ENCODE results near the gene ARMC3.
A peak's percentile ranks its signal among the peaks of the same experiment; 100 is the strongest.

ARMC3 gene

GRCh38 chr10:22992621-22993020 is 64.8 kb downstream of the ARMC3 start:
- no peak for ATAC-seq (ENCODE audit: low read depth)
- no peaks in the 10 kb centered on the region for H3K9me3 ChIP-seq (ENCODE audit: severe bottlenecking)
- no peaks in the 10 kb centered on the region for H3K36me3 ChIP-seq (ENCODE audit: low read depth)
- DNase-seq (ENCODE audit: low spot score) = no peak
- H3K27ac ChIP-seq (ENCODE audit: poor library complexity, severe bottlenecking) = no peak overlapping the region
- no peak overlapping the region for H3K4me3 ChIP-seq (ENCODE audit: severe bottlenecking)
- H3K4me1 ChIP-seq (ENCODE audit: insufficient read depth, poor library complexity, severe bottlenecking) = peaks cover 4% of the 10 kb centered on the region
- H3K27me3 ChIP-seq (ENCODE audit: insufficient read depth, poor library complexity, severe bottlenecking) = peaks cover 11% of the 10 kb centered on the region
- TF ChIP-seq CTCF (IDR thresholded peaks at IDR 0.05; ENCODE audit: poor library complexity, severe bottlenecking) = no peak

- DNase-seq (ENCODE audit: low spot score) = no peak
- Histone ChIP-seq H3K27me3 (ENCODE audit: insufficient read depth, poor library complexity, severe bottlenecking) (peaks cover 15% of the 10 kb centered on the region), H3K4me1 (ENCODE audit: insufficient read depth, poor library complexity, severe bottlenecking) (peaks cover 4% of the 10 kb centered on the region), H3K9me3 (ENCODE audit: severe bottlenecking) (no peaks in the 10 kb centered on the region), H3K27ac (ENCODE audit: poor library complexity, severe bottlenecking) (no peak overlapping the region), H3K36me3 (ENCODE audit: low read depth) (no peaks in the 10 kb centered on the region), H3K4me3 (ENCODE audit: severe bottlenecking) (no peak overlapping the region)
- no peak for ATAC-seq (ENCODE audit: low read depth)
- TF ChIP-seq CTCF (IDR thresholded peaks at IDR 0.05; ENCODE audit: poor library complexity, severe bottlenecking) = no peak
These were observed 65.5 kb downstream of the ARMC3 start for GRCh38 chr10:22993314-22993713.

GRCh38 chr10:22997096-22997495 is 69.2 kb downstream of the ARMC3 start:
- Histone ChIP-seq H3K9me3 (ENCODE audit: severe bottlenecking) (no peaks in the 10 kb centered on the region), H3K4me1 (ENCODE audit: insufficient read depth, poor library complexity, severe bottlenecking) (no peaks in the 10 kb centered on the region), H3K27me3 (ENCODE audit: insufficient read depth, poor library complexity, severe bottlenecking) (peaks cover 15% of the 10 kb centered on the region), H3K27ac (ENCODE audit: poor library complexity, severe bottlenecking) (no peak overlapping the region), H3K4me3 (ENCODE audit: severe bottlenecking) (no peak overlapping the region), H3K36me3 (ENCODE audit: low read depth) (no peaks in the 10 kb centered on the region)
- no peak for TF ChIP-seq CTCF (IDR thresholded peaks at IDR 0.05; ENCODE audit: poor library complexity, severe bottlenecking)
- DNase-seq (ENCODE audit: low spot score) = no peak
- ATAC-seq (ENCODE audit: low read depth) = peak; percentile 71

- TF ChIP-seq CTCF (IDR thresholded peaks at IDR 0.05; ENCODE audit: poor library complexity, severe bottlenecking) = no peak
- no peak overlapping the region for H3K27ac ChIP-seq (ENCODE audit: poor library complexity, severe bottlenecking)
- DNase-seq (ENCODE audit: low spot score) = no peak
- H3K36me3 ChIP-seq (ENCODE audit: low read depth) = no peaks in the 10 kb centered on the region
- no peak overlapping the region for H3K4me3 ChIP-seq (ENCODE audit: severe bottlenecking)
- no peak for ATAC-seq (ENCODE audit: low read depth)
- no peaks in the 10 kb centered on the region for H3K4me1 ChIP-seq (ENCODE audit: insufficient read depth, poor library complexity, severe bottlenecking)
- H3K27me3 ChIP-seq (ENCODE audit: insufficient read depth, poor library complexity, severe bottlenecking) = peaks cover 18% of the 10 kb centered on the region
- no peaks in the 10 kb centered on the region for H3K9me3 ChIP-seq (ENCODE audit: severe bottlenecking)
These were observed 70.2 kb downstream of the ARMC3 start for GRCh38 chr10:22998091-22998490.

GRCh38 chr10:22999942-23000341 is 72.1 kb downstream of the ARMC3 start:
- H3K9me3 ChIP-seq (ENCODE audit: severe bottlenecking) = no peaks in the 10 kb centered on the region
- H3K4me3 ChIP-seq (ENCODE audit: severe bottlenecking) = no peak overlapping the region
- H3K4me1 ChIP-seq (ENCODE audit: insufficient read depth, poor library complexity, severe bottlenecking) = no peaks in the 10 kb centered on the region
- H3K27me3 ChIP-seq (ENCODE audit: insufficient read depth, poor library complexity, severe bottlenecking) = peaks cover 22% of the 10 kb centered on the region
- H3K27ac ChIP-seq (ENCODE audit: poor library complexity, severe bottlenecking) = no peak overlapping the region
- H3K36me3 ChIP-seq (ENCODE audit: low read depth) = no peaks in the 10 kb centered on the region
- TF ChIP-seq CTCF (IDR thresholded peaks at IDR 0.05; ENCODE audit: poor library complexity, severe bottlenecking) = no peak
- DNase-seq (ENCODE audit: low spot score) = no peak
- ATAC-seq (ENCODE audit: low read depth) = no peak
